Spleen (tissue), 11 donors: ENCODE data around the gene MPIG6B. TPM values are rescaled to one million over a fixed set of nuclear protein-coding genes. Genes with fewer than 3 reads are reported as not detected.

Source experiments
- DNase-seq: peaks from one replicate; pipeline ENCODE4 v3.0.0-alpha.2; 2020
- H3K27ac ChIP-seq, 8 donors: fragments of 200-600 bp; sonication (generic) in 7 of 8; 1 replicate in 4 of 8; 2 replicates in 4 of 8; pipeline versions ENCODE4 v1.5.0 to v1.8.0; 2016 to 2021; ENCODE audit warnings: inconsistent platforms in 4 of 8, mild to moderate bottlenecking in 4 of 8, moderate library complexity in 1 of 8
- H3K27me3 ChIP-seq, 7 donors: fragments of 200-600 bp; sonication (generic) in 6 of 7; replicated peaks in 1 of 7; 1 replicate in 4 of 7; 2 replicates in 3 of 7; pipeline versions ENCODE4 v1.5.0 to v1.8.0; 2016 to 2021; ENCODE audit warnings: inconsistent platforms in 3 of 7, mild to moderate bottlenecking in 1 of 7
- H3K36me3 ChIP-seq, 6 donors: fragments of 200-600 bp; sonication (generic) in 5 of 6; 1 replicate in 4 of 6; 2 replicates in 2 of 6; pipeline versions ENCODE4 v1.5.0 to v1.8.0; 2016 to 2021; ENCODE audit warnings: inconsistent platforms in 2 of 6
- H3K4me1 ChIP-seq, 6 donors: fragments of 200-600 bp; sonication (generic) in 5 of 6; 1 replicate in 3 of 6; 2 replicates in 3 of 6; pipeline versions ENCODE4 v1.5.0 to v1.8.0; 2016 to 2021; ENCODE audit warnings: inconsistent platforms in 3 of 6
- H3K4me3 ChIP-seq, 8 donors: fragments of 200-600 bp; sonication (generic) in 7 of 8; 1 replicate in 4 of 8; 2 replicates in 4 of 8; pipeline versions ENCODE4 v1.5.0 to v1.8.0; 2016 to 2021; ENCODE audit warnings: inconsistent platforms in 4 of 8, mild to moderate bottlenecking in 4 of 8, moderate library complexity in 2 of 8
- H3K9me3 ChIP-seq, 8 donors: fragments of 200-600 bp; sonication (generic) in 7 of 8; 1 replicate in 4 of 8; 2 replicates in 4 of 8; pipeline versions ENCODE4 v1.5.0 to v1.8.0; 2016 to 2021; ENCODE audit warnings: inconsistent platforms in 4 of 8
- POLR2A ChIP-seq, 3 donors: fragments of 450-650 bp; IDR thresholded peaks; one replicate each; pipeline ENCODE4 v1.5.1; 2017; ENCODE audit warnings: antibody characterized with exemption in 3 of 3, mild to moderate bottlenecking in 1 of 3
- POLR2AphosphoS5 ChIP-seq, 3 donors: sonication (generic); formaldehyde crosslinking; IDR thresholded peaks; one replicate each; pipeline ENCODE4 v1.5.1; 2017; ENCODE audit warnings: antibody characterized with exemption in 3 of 3
- WGBS, 5 donors: extraction: QIAGEN DNeasy Blood & Tissue Kit in 3 of 5; methylation state at CpG; one replicate each; pipeline versions ENCODE4 v1.1.5 to v1.1.7; 2013 to 2018; 5-methylcytosine and 5-hydroxymethylcytosine counted together
- intact Hi-C: fragments of 100-400 bp; cut with DNase I; formaldehyde crosslinking; loops from one replicate; pipeline ENCODE4 v1.15.0; 2023; ENCODE audit warnings: low total_unique reads
- polyA plus RNA-seq, 3 donors: library from polyadenylated mRNA; stranded (reverse); fragments of 200-250 nt; gene quantifications; one replicate each; pipeline ENCODE4 v1.2.1, GENCODE V29; 2013
- total RNA-seq, 7 donors: library from RNA; depleted of rRNA in 3 of 7; stranded (reverse); fragments of >200 nt in 3 of 7; fragmentation: NEBNext Ultra II Directional in 4 of 7; extraction: Animal tissue kit (Norgen Biotek cat#: 25700) in 4 of 7; gene quantifications; one replicate each; pipeline versions ENCODE4 v1.1.0 to v1.2.1, GENCODE V29; 2016 to 2021
- TF ChIP-seq, protein P1 (sequence below), 11 experiments: fragments of 200-600 bp in 7 of 11; fragments of 450-650 bp in 4 of 11; sonication (generic) in 4 of 11; IDR thresholded peaks in 8 of 11; conservative IDR thresholded peaks in 3 of 11; 1 replicate in 7 of 11; 2 replicates in 4 of 11; pipeline versions ENCODE4 v1.4.0 to v1.8.0; 2016 to 2021; ENCODE audit warnings: antibody characterized with exemption in 11 of 11, inconsistent platforms in 4 of 11, mild to moderate bottlenecking in 1 of 11
- donor health status: healthy with polysubstance abuse.
- donor health status: DM: no; HTN: no; CAD: no; lungs with moderate emphysema.
- donor health status: DM: no; HTN: no; CAD: no.
- donor health status: Bipolar disorder and iron deficiency.
- donor health status: healthy.
- donor health status: DM: no; HTN: no; CAD: no.
- donor health status: DM: yes; HTN: yes; CAD: no.

The MPIG6B gene
- total and polyA plus RNA-seq, 10 donors: 0.46 to 15.1 (median 9.3) TPM

DNA sequence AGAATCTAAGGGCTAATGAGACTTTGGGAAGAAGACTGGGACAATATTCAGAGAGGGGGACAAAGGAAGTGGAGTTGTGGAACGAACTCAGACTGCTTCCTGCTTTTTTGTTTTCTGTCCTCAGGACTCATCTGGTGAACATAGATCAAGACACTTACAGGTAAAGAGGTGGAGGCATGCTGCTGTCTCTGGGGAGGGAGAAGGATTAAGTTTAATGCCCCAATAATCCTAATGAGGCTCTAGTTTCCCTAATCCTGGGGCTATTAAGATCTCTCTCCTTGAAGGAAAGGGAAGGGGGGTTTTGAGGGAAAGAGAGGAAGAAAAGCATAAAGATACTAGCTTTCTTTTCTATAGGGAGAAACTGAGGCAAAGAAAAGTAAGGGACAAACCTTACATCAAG, 21.2 kb downstream of the MPIG6B start:
- H3K27ac ChIP-seq: no peak overlapping the region
- DNase-seq: no peak
- H3K4me1 ChIP-seq: peaks cover 1 to 18% (median 13%) of the 10 kb centered on the region in 6 donors
- 30 to 64% (median 53%) methylated on average over 1 of the region's 1 CpG for WGBS, 5 donors
- peaks cover 0 to 15% (median 0%) of the 10 kb centered on the region in 6 donors for H3K36me3 ChIP-seq
- H3K4me3 ChIP-seq: no peak overlapping the region
- TF ChIP-seq, protein P1, sequence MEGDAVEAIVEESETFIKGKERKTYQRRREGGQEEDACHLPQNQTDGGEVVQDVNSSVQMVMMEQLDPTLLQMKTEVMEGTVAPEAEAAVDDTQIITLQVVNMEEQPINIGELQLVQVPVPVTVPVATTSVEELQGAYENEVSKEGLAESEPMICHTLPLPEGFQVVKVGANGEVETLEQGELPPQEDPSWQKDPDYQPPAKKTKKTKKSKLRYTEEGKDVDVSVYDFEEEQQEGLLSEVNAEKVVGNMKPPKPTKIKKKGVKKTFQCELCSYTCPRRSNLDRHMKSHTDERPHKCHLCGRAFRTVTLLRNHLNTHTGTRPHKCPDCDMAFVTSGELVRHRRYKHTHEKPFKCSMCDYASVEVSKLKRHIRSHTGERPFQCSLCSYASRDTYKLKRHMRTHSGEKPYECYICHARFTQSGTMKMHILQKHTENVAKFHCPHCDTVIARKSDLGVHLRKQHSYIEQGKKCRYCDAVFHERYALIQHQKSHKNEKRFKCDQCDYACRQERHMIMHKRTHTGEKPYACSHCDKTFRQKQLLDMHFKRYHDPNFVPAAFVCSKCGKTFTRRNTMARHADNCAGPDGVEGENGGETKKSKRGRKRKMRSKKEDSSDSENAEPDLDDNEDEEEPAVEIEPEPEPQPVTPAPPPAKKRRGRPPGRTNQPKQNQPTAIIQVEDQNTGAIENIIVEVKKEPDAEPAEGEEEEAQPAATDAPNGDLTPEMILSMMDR (IDR thresholded peaks at IDR 0.05 in 8 of 11, conservative IDR thresholded peaks at IDR 0.05 in 3 of 11): no peak
- TF ChIP-seq POLR2A (IDR thresholded peaks at IDR 0.05) (no peak), POLR2AphosphoS5 (IDR thresholded peaks at IDR 0.05) (no peak)
- intact Hi-C loops: no loop called here
- H3K9me3 ChIP-seq: no peaks in the 10 kb centered on the region
- H3K27me3 ChIP-seq: no peaks in the 10 kb centered on the region

DNA sequence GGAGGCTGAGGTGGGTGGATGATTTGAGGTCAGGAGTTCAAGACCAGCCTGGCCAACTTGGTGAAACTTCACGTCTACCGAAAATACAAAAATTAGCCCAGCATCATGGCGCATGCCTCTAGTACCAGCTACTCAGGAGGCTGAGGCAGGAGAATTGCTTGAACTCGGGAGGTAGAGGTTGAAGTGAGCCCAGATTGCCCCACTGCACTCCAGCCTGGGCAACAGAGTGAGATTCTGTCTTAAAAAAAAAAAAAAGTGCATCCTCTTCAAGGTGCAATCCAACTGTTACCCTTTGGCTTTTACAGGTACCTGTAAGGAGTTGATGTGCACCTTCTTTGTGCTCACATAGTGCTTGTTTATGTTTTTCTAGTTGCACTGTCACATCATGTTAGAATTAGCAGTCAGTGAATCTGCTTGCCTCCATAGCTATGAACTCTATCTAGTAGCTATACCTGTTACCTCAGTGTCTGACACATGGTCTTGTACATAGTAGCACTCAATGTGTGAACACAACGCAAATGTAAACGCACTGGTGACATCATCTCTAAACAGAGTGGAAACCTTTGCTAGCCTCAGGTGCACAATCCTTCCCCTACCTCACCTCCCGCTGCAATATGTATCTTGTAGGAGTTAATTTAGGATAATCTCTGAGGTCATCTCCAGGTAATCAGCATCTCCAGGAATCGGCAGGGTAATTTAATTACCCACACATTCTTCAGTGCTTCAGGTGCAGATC, 26.3 kb downstream of the MPIG6B start:
- H3K36me3 ChIP-seq: peaks cover 0 to 4% (median 0%) of the 10 kb centered on the region in 6 donors
- H3K9me3 ChIP-seq: no peaks in the 10 kb centered on the region
- peak; percentile 18 for DNase-seq
- no peaks in the 10 kb centered on the region for H3K4me1 ChIP-seq
- no peaks in the 10 kb centered on the region for H3K27me3 ChIP-seq
- no peak overlapping the region for H3K27ac ChIP-seq
- 86 to 97% (median 96%) methylated on average over 8 of the region's 8 CpGs for WGBS, 5 donors
- intact Hi-C loops: no loop called here
- TF ChIP-seq POLR2A (IDR thresholded peaks at IDR 0.05) (no peak), POLR2AphosphoS5 (IDR thresholded peaks at IDR 0.05) (no peak)
- TF ChIP-seq, protein P1 (IDR thresholded peaks at IDR 0.05 in 8 of 11, conservative IDR thresholded peaks at IDR 0.05 in 3 of 11): no peak
- H3K4me3 ChIP-seq: no peak overlapping the region

DNA sequence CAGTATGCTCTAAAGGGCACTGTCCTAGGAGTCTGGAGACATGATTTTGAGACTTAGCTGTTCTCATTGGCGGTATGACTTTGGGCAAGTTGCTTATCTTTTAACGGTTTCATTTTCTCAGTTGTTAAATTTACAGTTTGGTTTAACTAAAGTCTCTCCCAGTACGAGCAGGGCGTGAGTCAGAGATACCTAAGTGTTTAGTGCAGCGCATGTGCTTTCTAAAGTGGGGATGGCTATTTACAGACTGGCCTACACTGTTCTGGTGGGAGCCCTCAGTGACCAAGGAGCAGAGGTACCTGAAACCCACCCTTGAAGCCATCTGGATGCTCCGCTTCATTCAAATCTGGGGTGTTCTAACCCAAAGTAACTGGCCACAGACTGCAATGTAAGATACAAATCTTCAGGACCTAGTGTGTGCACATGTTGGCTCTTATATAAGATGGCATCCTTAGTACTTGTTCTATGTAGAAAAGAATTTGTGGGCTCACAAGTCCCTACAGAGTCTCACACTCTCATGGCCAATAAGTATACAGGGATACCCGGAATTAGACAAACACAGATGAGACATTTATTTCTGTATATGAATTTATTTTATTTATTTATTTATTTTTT, 27.3 kb downstream of the MPIG6B start:
- H3K9me3 ChIP-seq: no peaks in the 10 kb centered on the region
- WGBS, 5 donors: 93 to 96% (median 94%) methylated on average over 7 of the region's 7 CpGs
- DNase-seq: no peak
- TF ChIP-seq POLR2A (IDR thresholded peaks at IDR 0.05): no peak
- TF ChIP-seq POLR2AphosphoS5 (IDR thresholded peaks at IDR 0.05): no peak
- TF ChIP-seq, protein P1 (IDR thresholded peaks at IDR 0.05 in 8 of 11, conservative IDR thresholded peaks at IDR 0.05 in 3 of 11): no peak
- H3K4me1 ChIP-seq: no peaks in the 10 kb centered on the region
- H3K27ac ChIP-seq: no peak overlapping the region
- H3K4me3 ChIP-seq: no peak overlapping the region
- H3K36me3 ChIP-seq: peaks cover 0 to 4% (median 0%) of the 10 kb centered on the region in 6 donors
- intact Hi-C loops: no loop called here
- H3K27me3 ChIP-seq: no peaks in the 10 kb centered on the region

DNA sequence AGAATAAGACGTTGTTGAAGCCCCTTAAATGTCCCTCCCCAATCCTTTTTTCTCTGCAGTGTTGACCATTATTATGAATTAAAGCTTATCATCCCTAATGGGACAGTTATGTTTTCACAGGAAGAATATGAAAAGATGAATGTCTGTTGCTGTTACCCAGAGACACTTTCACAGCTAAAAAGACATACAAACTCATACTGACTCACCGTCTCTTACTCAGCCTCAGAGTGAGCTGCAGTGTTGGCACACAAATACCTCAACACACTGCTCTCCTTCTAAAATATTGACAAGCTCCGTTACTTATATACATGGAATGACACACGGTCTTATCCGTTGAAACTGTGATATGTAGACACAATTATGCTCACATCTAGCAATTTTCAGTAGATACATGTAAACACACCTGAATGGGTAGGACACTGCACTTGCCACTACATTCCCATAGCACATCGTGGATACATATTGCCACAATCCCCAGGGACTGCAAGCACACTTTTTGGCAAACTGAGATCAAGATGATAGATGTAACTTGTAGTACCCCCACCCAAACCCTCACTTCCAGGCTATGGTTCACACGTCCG, 29.7 kb downstream of the MPIG6B start:
- no peaks in the 10 kb centered on the region for H3K9me3 ChIP-seq
- H3K4me1 ChIP-seq: no peaks in the 10 kb centered on the region
- intact Hi-C loops: no loop called here
- H3K27ac ChIP-seq: no peak overlapping the region
- TF ChIP-seq, protein P1 (IDR thresholded peaks at IDR 0.05 in 8 of 11, conservative IDR thresholded peaks at IDR 0.05 in 3 of 11): no peak
- TF ChIP-seq POLR2A (IDR thresholded peaks at IDR 0.05): no peak
- TF ChIP-seq POLR2AphosphoS5 (IDR thresholded peaks at IDR 0.05): no peak
- no peaks in the 10 kb centered on the region for H3K36me3 ChIP-seq
- no peak overlapping the region for H3K4me3 ChIP-seq
- H3K27me3 ChIP-seq: no peaks in the 10 kb centered on the region
- WGBS, 5 donors: 76 to 87% (median 83%) methylated on average over 6 to 8 of the region's 8 CpGs
- DNase-seq: no peak
